ENCODE results near the gene RING1.

The RING1 gene

GRCh38 chr6:33199687-33200218, 8.5 kb upstream of the RING1 start:
- DNase-seq (ENCODE audit: low read depth in 1 of 2, low spot score in 1 of 2) = peak; percentile 78 to 85
- TF ChIP-seq POLR2AphosphoS5 (IDR thresholded peaks at IDR 0.05; ENCODE audit: low read depth) (no peak), SPI1 (IDR thresholded peaks at IDR 0.05; ENCODE audit: borderline replicate concordance, low read depth) (no peak; the same call in 1 of the 2 replicates), GABPA (IDR thresholded peaks at IDR 0.05; ENCODE audit: low read depth) (no peak), REST (IDR thresholded peaks at IDR 0.05; ENCODE audit: insufficient replicate concordance, low read depth) (no peak), CTCF (IDR thresholded peaks at IDR 0.05; ENCODE audit: insufficient read depth, low read length) (no peak)
- H3K4me3 ChIP-seq (replicated peaks; ENCODE audit: insufficient read depth, low read length) = peak overlapping the region; percentile 68
- H3K27me3 ChIP-seq (ENCODE audit: insufficient read depth, poor library complexity, severe bottlenecking) = no peaks in the 10 kb centered on the region
- H3K27ac ChIP-seq (replicated peaks) = peak overlapping the region; percentile 97

- peak; percentile 93 to 99 for DNase-seq (ENCODE audit: low read depth in 1 of 2, low spot score in 1 of 2)
- H3K4me3 ChIP-seq (replicated peaks; ENCODE audit: insufficient read depth, low read length) = peak within 1 kb of the TSS; percentile 68
- TF ChIP-seq SPI1 (IDR thresholded peaks at IDR 0.05; ENCODE audit: borderline replicate concordance, low read depth) (peak; percentile 58; the same call in 1 of the 2 replicates), REST (IDR thresholded peaks at IDR 0.05; ENCODE audit: insufficient replicate concordance, low read depth) (peak; percentile 78), GABPA (IDR thresholded peaks at IDR 0.05; ENCODE audit: low read depth) (peak; percentile 19), POLR2AphosphoS5 (IDR thresholded peaks at IDR 0.05; ENCODE audit: low read depth) (peak; percentile 86), CTCF (IDR thresholded peaks at IDR 0.05; ENCODE audit: insufficient read depth, low read length) (no peak)
- peak within 1 kb of the TSS; percentile 97 for H3K27ac ChIP-seq (replicated peaks)
- H3K27me3 ChIP-seq (ENCODE audit: insufficient read depth, poor library complexity, severe bottlenecking) = no peaks in the 10 kb centered on the region
Observed at GRCh38 chr6:33200219-33201146, 7.8 kb upstream of the RING1 start, which contains the start of the genes RXRB and SLC39A7. Gene RXRB (minus strand): TSS chr6:33200665. CDS start chr6:33200476, 189 bp downstream. Gene SLC39A7 (plus strand): TSS chr6:33200867. CDS start chr6:33201246, 379 bp downstream.

- H3K27ac ChIP-seq (replicated peaks) = peak overlapping the region; percentile 97
- DNase-seq (ENCODE audit: low read depth in 1 of 2, low spot score in 1 of 2) = no peak
- TF ChIP-seq GABPA (IDR thresholded peaks at IDR 0.05; ENCODE audit: low read depth) (no peak), CTCF (IDR thresholded peaks at IDR 0.05; ENCODE audit: insufficient read depth, low read length) (no peak), REST (IDR thresholded peaks at IDR 0.05; ENCODE audit: insufficient replicate concordance, low read depth) (no peak), SPI1 (IDR thresholded peaks at IDR 0.05; ENCODE audit: borderline replicate concordance, low read depth) (no peak), POLR2AphosphoS5 (IDR thresholded peaks at IDR 0.05; ENCODE audit: low read depth) (no peak)
- H3K27me3 ChIP-seq (ENCODE audit: insufficient read depth, poor library complexity, severe bottlenecking) = no peaks in the 10 kb centered on the region
- peak overlapping the region; percentile 68 for H3K4me3 ChIP-seq (replicated peaks; ENCODE audit: insufficient read depth, low read length)
Observed at GRCh38 chr6:33201147-33201545, 7.2 kb upstream of the RING1 start.

Data from HL-60 (cell line).